HG03139 (cell line): Measurements from ENCODE around the gene GIMD1.
"Not testable (repeated sequence)": the region's sequence is repeated elsewhere in the genome, so short reads cannot be mapped to it uniquely, and the experiment has no call there.

Source experiments
- ATAC-seq: cut with Tn5 transposase; IDR thresholded peaks from one replicate; pipeline ENCODE4 v1.9.1; 2021; ENCODE audit not compliant: unreplicated experiment

Gene GIMD1

GRCh38 chr4:106353786-106354185 is 14.8 kb downstream of the GIMD1 start:
- ATAC-seq = no peak

- ATAC-seq = no peak
These were observed 17.6 kb downstream of the GIMD1 start for GRCh38 chr4:106351016-106351415.

- ATAC-seq = no peak
These were observed 21.4 kb downstream of the GIMD1 start for GRCh38 chr4:106347167-106347566.

GRCh38 chr4:106344647-106344970 is 24.0 kb downstream of the GIMD1 start:
- ATAC-seq = no peak

GRCh38 chr4:106343865-106344646 is 24.5 kb downstream of the GIMD1 start:
- no peak for ATAC-seq

DNA sequence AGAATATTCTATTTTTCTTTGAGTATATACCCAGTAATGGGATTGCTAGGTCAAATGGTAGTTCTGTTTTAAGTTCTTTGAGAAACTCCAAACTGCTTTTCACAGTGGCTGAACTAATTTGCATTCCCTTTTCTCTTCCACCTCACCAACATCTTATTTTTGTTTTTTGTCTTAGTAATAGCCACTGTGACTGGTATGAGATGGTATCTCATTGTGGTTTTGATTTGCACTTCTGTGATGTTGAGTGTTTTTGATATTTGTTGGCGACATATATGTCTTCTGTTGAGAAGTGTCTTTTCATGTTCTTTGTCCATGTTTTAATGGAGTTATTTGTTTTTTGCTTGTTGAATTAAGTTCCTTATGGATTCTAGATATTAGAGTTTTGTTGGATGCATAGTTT is 27.8 kb downstream of the GIMD1 start:
- no peak for ATAC-seq

GRCh38 chr4:106339431-106339830 is 29.1 kb downstream of the GIMD1 start:
- ATAC-seq = no peak

- no peak for ATAC-seq
These were observed 29.9 kb downstream of the GIMD1 start for GRCh38 chr4:106338671-106339070.

- ATAC-seq = no peak
These were observed 30.7 kb downstream of the GIMD1 start for GRCh38 chr4:106337916-106338315.

- ATAC-seq = no peak
These were observed 32.0 kb downstream of the GIMD1 start for GRCh38 chr4:106336618-106337017.

DNA sequence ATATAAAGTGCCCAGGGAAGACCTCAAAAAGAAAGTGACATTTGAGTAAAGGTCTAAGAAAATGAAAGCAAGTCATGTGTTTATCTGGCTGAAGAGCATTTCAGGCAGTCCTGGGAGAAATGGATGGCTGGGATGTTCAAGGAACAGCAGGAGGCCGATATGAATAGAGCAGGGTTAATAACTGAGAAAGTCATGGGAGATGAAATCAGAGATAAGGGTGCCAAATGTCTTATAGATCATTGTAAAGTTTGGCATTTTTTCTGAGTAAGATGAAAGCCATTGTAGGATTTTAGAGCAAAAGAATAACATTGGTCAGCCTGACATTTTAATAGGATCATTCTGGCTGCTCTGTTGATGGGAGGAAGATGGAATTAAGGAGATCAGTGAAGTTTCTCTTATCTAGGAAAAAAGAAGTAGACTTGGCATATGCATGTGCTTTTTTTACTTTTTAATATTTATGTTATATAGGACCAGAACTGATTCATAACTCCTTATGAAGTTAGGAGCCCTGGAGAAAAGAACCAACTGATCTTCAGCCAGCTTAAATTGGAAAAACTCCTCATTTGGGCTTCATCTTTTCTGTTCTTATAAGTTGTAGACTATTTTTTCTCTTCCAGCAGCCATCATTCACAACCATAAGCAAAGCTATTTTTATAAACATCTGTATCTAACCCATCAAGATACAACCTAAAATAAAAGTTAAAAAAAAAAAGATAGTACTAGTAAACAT is 33.7 kb downstream of the GIMD1 start:
- ATAC-seq = no peak

DNA sequence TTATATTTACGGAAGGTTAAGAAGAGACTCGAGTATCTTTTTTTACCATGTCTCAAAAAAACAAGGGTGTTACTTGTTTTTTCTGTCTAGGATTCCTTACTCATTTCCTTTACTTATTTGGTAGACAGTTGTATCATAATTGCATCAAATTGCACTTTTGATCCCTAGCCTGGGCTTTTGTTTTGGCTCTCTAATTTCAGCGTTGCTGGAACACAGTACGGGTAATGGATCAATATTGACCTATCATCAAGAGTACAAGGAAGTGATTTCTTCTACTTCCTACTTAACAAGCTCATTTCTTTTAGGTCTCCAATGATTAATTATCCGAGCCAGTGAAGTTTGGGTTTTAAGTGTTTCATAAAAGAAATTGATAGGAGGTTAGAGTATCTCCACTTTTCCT is 35.4 kb downstream of the GIMD1 start:
- ATAC-seq = no peak

DNA sequence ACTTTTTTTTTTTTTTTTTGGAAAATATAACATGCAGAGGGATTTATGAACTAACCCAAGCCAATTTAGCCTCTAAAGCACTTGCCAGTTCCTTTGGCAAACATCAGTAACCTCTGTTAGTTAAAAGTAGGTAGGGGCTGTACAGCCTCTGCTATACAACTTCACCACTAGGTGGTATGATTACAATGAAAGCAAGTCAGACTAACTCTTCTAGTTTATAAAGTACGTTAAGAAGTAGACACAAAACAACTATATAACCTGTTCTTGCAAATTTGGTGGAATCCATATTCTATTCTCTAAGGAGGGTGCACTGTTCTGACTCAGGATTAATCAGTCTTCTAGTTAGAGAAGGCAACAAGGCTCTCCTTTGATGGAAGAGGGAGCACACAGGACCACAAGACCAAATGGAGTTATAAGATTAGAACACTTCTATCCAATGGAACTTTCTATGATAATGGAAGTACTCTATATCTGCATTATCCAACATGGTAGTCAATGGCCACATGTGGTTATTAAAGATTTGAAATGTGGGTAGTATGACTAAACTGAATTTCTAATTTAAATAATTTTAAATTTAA is 39.4 kb downstream of the GIMD1 start:
- peak; percentile 77 for ATAC-seq

- ATAC-seq = no peak
These were observed 42.8 kb downstream of the GIMD1 start for GRCh38 chr4:106325800-106326199.

DNA sequence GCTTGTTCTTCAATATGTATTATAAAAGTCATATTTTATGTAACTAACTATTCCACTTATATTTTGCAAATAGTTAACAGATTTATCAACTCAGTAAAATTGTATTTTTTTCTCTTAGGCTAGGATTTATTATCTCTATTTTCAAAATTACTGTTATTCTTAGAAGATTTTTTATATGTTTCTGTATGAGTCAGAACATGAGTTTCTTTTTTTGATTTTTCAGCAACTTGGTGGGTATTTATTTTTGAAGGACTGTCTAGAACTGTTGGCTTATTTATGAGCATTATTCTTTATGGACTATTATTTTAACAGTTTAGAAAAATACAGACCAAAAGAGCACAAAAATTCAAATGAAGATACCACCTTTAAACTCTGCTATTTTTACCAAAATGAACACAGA is 45.5 kb downstream of the GIMD1 start:
- ATAC-seq = no peak

GRCh38 chr4:106321814-106322213 is 46.8 kb downstream of the GIMD1 start:
- not testable (repeated sequence) for ATAC-seq

DNA sequence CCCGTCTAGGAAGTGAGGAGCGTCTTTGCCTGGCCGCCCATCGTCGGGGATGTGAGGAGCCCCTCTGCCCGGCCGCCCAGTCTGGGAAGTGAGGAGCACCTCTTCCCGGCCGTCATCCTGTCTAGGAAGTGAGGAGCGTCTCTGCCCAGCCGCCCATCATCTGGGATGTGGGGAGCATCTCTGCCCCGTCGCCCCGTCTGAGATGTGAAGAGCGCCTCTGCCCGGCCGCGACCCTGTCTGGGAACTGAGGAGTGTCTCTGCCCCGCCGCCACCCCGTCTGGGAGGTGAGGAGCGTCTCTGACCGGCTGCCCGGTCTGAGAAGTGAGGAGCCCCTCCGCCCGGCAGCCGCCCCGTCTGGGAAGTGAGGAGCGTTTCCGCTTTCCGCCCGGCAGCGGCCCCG is 47.4 kb downstream of the GIMD1 start:
- ATAC-seq = not testable (repeated sequence)

GRCh38 chr4:106320235-106320634 is 48.3 kb downstream of the GIMD1 start:
- no peak for ATAC-seq

- no peak for ATAC-seq
These were observed 50.1 kb downstream of the GIMD1 start for GRCh38 chr4:106318511-106318910.

DNA sequence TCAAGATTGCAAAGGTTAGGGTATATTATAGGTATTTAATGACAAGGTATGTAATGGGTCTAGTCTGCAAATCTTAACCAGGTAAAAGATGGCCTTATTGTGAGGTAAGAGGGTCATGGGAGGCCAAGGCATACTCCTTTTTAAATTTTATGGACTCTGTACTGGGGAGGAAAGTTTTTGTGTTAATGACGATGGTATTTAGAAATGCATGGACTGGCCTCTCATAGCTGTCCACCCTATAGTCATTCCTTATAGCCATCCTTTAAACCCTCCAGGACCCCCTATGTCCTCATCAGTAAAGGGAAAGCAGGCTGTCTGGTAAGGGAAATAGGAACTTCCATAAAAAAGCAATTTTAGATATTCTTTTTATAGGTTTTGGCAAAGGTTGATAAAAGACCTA is 50.8 kb downstream of the GIMD1 start:
- ATAC-seq = no peak

- ATAC-seq = peak; percentile 3
These were observed 51.7 kb downstream of the GIMD1 start for GRCh38 chr4:106316773-106317409.
